Measurements from ENCODE around the gene NAV2.

Gene NAV2

GRCh38 chr11:19779740-19780139 is 67.1 kb downstream of the NAV2 start:
- DNase-seq (ENCODE audit: low spot score) = no peak

- DNase-seq (ENCODE audit: low spot score) = no peak
These were observed 68.7 kb downstream of the NAV2 start for GRCh38 chr11:19781351-19781750.

GRCh38 chr11:19785265-19785664 is 72.6 kb downstream of the NAV2 start:
- DNase-seq (ENCODE audit: low spot score) = no peak

- DNase-seq (ENCODE audit: low spot score) = no peak
These were observed 74.0 kb downstream of the NAV2 start for GRCh38 chr11:19786644-19787043.

- DNase-seq (ENCODE audit: low spot score) = no peak
These were observed 75.8 kb downstream of the NAV2 start for GRCh38 chr11:19788435-19788834.

- no peak for DNase-seq (ENCODE audit: low spot score)
These were observed 76.6 kb downstream of the NAV2 start for GRCh38 chr11:19789245-19789644.

DNA sequence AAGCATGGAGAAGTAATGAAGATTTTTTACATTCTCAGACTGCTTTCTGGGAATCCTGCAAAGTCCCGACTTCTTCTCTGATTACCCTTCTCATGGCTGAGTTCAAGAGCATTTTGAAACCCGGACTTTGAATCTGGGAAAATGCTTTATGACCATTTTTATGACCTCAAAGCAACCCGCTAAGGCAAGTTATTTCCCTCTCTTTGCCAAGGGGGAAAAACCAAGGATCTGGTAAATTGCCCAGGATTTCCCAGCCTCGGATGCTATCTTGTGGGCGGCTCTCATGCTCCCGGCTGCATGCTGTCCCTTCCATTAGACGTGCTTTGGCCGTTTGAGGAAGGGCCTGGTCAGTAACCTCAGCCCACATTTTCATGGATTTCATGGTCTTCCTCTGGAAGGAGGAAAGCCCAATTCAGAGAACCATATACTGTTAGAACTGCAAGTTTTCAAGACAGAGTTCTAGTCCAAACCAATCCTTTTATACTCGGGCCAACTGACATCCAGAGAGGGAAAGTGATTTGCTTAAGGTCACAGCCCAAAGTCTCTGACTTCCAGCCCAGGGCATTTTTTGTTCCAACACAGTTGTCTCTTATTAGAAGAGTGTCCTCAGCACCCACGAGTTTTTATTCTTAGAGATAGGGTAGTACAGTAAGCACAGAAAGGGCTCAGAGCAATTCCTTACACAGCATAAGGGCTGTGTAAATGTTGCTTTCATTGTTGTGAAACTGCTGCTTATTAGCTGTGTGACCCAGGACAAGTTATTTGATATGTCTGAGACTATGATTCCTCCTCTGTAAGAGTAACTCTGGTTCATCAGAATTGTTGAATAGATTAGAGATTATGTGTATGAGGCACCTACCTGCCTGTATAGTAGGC is 77.4 kb downstream of the NAV2 start:
- DNase-seq (ENCODE audit: low spot score) = no peak

DNA sequence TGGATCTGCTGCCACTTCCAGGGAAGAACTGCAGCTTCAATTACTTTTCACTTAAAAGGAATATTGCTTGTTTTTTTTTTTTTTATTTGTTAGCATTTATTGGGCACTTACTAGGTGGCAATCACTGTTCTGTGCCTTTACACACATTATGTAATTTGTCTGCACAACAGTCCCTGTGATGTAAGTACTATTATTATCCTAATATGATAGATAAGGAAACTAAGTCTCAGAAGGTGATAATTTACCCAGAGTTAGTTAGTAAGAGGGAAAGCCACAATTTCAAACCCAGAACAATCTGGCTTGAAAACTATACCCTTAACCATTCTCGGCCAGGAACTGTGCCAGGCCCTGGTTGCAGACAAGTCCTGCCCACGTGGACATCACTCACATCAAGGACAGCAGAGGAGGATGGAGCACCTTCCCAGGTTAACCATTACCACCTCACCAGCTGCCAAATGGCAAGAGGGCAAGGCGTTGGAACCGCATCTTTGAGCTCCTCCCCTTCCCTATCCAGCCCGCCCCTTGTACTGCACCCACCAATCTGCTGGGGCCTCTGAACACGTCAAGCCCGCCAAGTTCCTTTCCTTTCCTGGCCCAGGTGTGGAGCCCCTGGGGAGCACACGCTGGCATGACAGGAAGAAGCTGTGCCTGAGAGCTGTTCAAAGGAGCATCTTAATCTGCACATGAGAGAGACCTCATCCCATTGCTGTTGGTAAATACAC is 78.4 kb downstream of the NAV2 start:
- DNase-seq (ENCODE audit: low spot score) = no peak

- DNase-seq (ENCODE audit: low spot score) = no peak
These were observed 79.9 kb downstream of the NAV2 start for GRCh38 chr11:19792510-19792909.

DNA sequence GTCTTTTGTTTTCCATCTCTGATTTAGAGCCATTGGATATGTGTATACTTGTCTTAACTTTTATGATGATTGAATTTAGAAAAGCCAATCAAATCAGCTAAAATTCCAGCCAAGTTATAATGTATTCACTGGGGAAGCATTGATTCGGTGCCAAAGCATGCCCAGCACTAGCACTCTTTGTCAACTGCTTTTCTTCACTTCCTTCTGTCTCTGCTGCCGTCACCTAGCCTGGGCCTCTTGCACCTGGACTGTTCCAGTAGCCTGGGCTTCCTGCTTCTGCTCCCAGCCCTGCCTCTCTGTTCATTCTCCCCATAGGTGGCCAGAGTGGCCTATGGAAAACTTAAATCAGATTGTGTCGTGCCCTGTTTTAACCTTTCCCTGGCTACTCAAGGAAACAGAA is 80.7 kb downstream of the NAV2 start:
- no peak for DNase-seq (ENCODE audit: low spot score)

GRCh38 chr11:19794161-19794560 is 81.5 kb downstream of the NAV2 start:
- no peak for DNase-seq (ENCODE audit: low spot score)

GRCh38 chr11:19795082-19795481 is 82.4 kb downstream of the NAV2 start:
- DNase-seq (ENCODE audit: low spot score) = no peak

- DNase-seq (ENCODE audit: low spot score) = no peak
These were observed 87.5 kb downstream of the NAV2 start for GRCh38 chr11:19800162-19800561.

DNA sequence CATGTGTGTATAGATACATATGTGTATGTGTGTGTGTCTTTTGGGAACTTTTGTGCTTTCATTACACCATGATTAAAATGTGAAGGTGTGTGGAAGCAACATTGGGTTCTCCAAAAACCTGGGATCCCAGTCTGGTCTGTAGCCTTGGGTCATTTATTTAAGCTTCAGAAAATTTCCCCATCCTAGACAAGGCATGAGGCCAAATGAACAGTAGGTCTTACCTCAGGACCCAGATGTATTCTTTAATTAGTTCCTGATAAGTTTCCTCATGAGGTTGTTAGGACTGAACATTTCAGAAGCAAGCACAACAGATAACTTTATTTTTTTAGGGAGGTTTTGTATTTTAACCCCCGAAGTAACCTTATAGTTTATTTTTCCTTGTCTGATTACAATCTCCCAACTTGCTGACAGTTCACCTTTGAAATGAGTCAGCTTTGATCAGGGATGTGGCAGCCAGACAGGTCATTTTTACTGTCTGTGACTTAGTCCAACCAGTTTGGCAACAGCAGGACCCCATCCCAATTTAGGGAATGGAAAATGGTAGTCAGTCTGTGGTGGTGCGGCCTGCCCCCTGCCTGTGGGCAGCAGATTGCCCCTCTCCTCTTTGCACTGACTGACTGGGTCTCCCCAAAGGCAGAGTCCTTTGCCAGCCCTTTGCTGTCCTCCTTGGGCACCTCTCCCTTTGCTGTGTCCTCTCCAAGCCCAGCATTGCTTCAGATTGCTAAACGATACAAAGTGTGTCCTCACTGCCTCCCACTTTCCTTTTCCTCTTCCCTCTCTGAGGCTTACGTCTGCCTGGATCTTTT is 88.3 kb downstream of the NAV2 start:
- no peak for DNase-seq (ENCODE audit: low spot score)

GRCh38 chr11:19802773-19803293 is 90.2 kb downstream of the NAV2 start:
- DNase-seq (ENCODE audit: low spot score) = no peak

DNA sequence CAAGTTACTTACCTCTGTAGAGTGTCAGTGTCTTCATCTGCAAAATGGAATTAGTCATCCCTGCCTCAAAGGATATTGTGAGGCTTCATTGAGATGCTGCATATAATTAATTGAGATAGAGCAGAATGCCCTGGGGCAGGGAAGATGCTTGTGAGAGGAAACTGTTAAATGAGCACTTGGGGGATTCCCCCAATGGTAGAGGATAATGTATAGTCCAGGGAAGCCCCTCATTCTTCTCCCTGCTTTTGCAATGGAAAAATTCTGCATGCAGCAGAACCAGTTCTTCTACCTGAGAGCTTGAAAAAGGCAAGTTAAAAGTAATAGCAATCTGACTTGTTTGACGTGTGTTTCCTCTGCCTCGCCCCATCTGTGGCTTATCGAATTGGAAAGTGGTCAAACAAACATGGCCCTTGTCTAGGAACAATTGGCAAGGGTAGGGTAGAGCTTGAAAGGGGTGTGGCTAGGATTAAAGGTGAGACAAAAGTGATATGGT is 90.9 kb downstream of the NAV2 start:
- DNase-seq (ENCODE audit: low spot score) = no peak

DNA sequence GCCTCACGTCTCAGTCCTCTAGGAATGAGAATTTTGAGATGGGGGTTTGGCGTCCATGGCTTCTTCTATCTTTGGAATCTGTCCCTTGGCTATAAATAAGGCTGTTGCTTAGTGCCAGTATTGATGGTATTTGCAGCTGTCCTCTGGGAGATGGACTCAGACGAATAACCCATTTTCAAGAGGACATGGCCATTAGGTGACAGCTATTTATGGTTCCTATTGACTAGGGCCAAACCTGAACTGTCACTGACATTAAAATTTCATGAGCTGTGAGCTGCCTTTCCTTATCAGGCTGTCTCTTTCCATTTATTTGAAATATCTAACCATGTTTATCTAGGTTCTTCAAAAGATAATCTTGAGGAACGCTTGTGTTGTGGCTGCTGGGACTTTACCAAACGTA is 92.7 kb downstream of the NAV2 start:
- no peak for DNase-seq (ENCODE audit: low spot score)

GRCh38 chr11:19805827-19806226 is 93.2 kb downstream of the NAV2 start:
- no peak for DNase-seq (ENCODE audit: low spot score)

- DNase-seq (ENCODE audit: low spot score) = no peak
These were observed 93.6 kb downstream of the NAV2 start for GRCh38 chr11:19806251-19806650.

- DNase-seq (ENCODE audit: low spot score) = no peak
These were observed 95.7 kb downstream of the NAV2 start for GRCh38 chr11:19808076-19808911.

GRCh38 chr11:19810852-19811251 is 98.2 kb downstream of the NAV2 start:
- no peak for DNase-seq (ENCODE audit: low spot score)

All from putamen (tissue), 1 donor.